Measurements from ENCODE around the gene ZKSCAN3.

DNA sequence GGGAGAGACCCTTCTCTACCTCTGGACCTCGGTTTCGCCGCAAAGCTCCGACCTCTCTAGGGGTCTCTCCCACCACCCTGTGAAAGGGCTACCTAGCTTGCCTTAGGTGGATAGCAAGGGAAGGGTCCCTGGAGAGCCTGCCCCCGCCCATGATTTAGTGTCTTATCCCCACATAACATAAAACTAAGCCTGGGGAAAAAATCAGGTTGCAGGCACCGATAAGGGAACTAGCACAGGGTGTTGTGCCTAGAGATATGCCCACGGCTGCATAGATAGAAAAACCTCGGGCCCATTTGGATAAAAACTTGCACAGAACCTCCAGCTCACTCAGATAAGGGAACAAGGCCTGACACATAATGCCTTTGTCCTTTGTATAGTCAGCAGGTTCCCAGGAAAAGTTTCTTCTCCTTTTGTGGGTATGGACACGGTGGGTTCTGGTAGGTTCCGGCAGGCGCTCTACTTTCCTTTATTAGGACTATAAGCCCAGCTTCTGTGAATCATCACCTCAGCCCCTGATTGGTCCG, 14.6 kb upstream of the ZKSCAN3 start:
- TF ChIP-seq CTCF (IDR thresholded peaks at IDR 0.05) (no peak), POLR2A (IDR thresholded peaks at IDR 0.05) (no peak)
